Activated T-cell treated with anti-CD3 and anti-CD28 coated beads, Interleukin-2, amount 50 U/mL, for 72 hours (primary cell): Measurements from ENCODE around the gene DSTN. TPM values are rescaled to one million over a fixed set of nuclear protein-coding genes. Genes with fewer than 3 reads are reported as not detected.
A peak's percentile ranks its signal among the peaks of the same experiment; 100 is the strongest.
"Not testable (repeated sequence)": the region's sequence is repeated elsewhere in the genome, so short reads cannot be mapped to it uniquely, and the experiment has no call there.

Source experiments
- ATAC-seq, 2 donors: fragments of 150-1000 bp; cut with Tn5 transposase; replicated peaks in 1 of 2; 2 replicates each; pipeline ENCODE4 v1.10.0; 2021; ENCODE audit warnings: moderate library complexity in 2 of 2, mild to moderate bottlenecking in 1 of 2
- DNase-seq, 2 donors: peaks; one replicate each; pipeline ENCODE4 v3.0.0; 2021 to 2022; ENCODE audit warnings: mixed read lengths in 1 of 2
- H3K27ac Mint-ChIP-seq: one replicate; pipeline ENCODE4 v1.8.0; 2022; ENCODE audit warnings: mild to moderate bottlenecking, moderate library complexity, mixed read lengths
- H3K27me3 Mint-ChIP-seq: one replicate; pipeline ENCODE4 v1.8.0; 2022; ENCODE audit warnings: low read depth, mixed read lengths
- H3K36me3 Mint-ChIP-seq, 2 donors: one replicate each; pipeline ENCODE4 v1.8.0; 2022; ENCODE audit warnings: mixed read lengths in 2 of 2, mild to moderate bottlenecking in 1 of 2; ENCODE audit not compliant: insufficient read depth in 2 of 2
- H3K4me1 Mint-ChIP-seq: one replicate; pipeline ENCODE4 v1.8.0; 2022; ENCODE audit warnings: low read depth, mixed read lengths
- H3K4me3 Mint-ChIP-seq, 2 donors: one replicate each; pipeline ENCODE4 v1.8.0; 2022; ENCODE audit warnings: mild to moderate bottlenecking in 2 of 2, mixed read lengths in 2 of 2, moderate library complexity in 2 of 2
- H3K9me3 Mint-ChIP-seq, 2 donors: one replicate each; pipeline ENCODE4 v1.8.0; 2022; ENCODE audit warnings: mixed read lengths in 2 of 2
- total RNA-seq, 2 donors: library from RNA; stranded (reverse); gene quantifications; one replicate each; pipeline ENCODE4 v1.2.3, GENCODE V29; 2022

The DSTN gene
- total RNA-seq, 2 donors from 2014 or later: 62.8 to 70.4 TPM

DNA sequence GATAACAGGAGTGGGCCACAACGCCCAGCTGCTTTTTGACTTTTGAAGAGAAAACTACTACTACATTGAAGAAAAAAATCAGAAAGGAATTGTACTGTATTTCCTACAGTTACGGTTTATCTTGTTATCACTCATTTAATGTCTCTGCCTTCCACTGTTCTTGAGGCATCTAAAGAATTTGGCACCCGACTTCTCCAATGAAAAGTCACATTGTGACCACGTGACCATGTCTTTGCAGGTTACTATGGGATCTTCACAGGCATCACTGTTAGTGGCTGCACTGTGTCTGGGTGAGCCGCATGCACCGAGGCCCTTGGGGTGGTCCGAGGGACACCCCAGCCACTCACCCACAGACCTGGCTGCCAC lies 85.4 kb downstream of the DSTN start:
- Mint-ChIP-seq H3K27ac (no peak overlapping the region), H3K27me3 (no peaks in the 10 kb centered on the region), H3K9me3 (peaks cover 1 to 5% of the 10 kb centered on the region in 2 donors), H3K36me3 (peaks cover 9 to 14% of the 10 kb centered on the region in 2 donors), H3K4me1 (no peaks in the 10 kb centered on the region), H3K4me3 (no peak overlapping the region)
- ATAC-seq: no peak
- no peak for DNase-seq

DNA sequence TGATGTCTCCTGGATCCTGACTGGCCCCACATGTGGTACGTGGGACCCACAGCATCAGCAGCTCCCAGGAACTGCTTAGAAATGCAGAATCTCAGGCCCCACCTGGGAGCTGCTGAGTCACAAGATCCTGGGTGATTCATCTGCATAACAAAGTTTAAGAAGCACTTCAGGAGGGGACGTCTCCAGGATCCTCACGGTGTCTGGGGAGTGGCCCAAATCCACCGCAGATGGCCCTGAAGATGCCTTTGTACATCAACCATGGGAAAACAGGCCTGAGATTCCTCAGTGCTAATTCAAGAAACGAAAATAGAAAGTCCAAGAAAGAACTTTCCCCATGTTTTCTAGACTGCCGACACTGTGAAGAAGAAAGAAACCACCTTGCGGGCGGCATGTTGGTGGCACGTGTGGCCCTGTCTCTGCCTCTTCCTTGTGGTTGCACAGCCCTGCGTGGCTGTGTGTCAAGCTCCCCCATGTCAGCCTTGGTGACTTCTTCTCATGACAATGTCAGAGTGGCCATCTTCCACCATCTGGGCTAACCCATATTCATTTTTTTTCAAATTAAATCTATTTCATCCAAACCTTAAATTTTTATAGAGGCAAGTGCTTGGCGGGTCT lies 86.1 kb downstream of the DSTN start:
- Mint-ChIP-seq H3K27me3 (no peaks in the 10 kb centered on the region), H3K4me3 (no peak overlapping the region), H3K9me3 (peaks cover 1 to 5% of the 10 kb centered on the region in 2 donors), H3K4me1 (no peaks in the 10 kb centered on the region), H3K36me3 (peaks cover 9 to 15% of the 10 kb centered on the region in 2 donors), H3K27ac (no peak overlapping the region)
- ATAC-seq (peak in 1 of 2 donors; percentile 43), DNase-seq (peak in 1 of 2 donors; percentile 15)

DNA sequence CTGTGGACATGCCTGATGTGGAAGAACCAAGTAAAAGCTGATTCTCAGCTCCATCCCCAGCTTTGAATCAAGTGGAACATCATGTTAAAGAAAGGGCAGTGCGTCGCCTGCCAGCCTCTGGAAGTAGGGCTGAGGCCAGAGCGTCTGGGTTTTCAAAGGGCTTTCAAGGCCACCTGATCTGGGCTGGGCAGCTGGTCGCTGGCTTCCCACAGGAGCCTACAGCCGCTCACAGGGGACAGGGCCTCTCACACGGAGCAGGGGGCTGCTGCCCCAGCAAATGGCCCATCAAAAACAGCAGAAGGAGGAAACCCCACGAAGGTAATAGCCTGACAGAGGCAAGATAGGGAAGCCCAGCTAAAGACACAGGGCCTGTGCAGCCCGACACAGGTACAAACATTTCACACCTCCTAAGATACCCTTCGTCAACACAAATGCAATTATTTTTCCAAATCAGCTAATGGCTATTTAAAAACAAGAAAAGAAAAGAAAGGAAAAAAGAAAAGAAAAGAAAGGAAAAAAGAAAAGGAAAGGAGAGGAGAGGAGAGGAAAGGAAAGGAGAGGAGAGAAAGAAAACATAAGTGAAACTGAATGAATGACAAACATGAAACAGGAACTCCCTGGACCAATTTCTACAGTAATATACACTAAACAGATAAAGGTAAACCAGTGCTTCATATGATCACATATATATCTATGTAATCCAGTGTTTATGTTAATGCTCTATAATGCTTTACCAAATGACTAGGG lies 87.4 kb downstream of the DSTN start:
- no peak overlapping the region for H3K27ac Mint-ChIP-seq
- H3K9me3 Mint-ChIP-seq: peaks cover 1 to 5% of the 10 kb centered on the region in 2 donors
- no peak for ATAC-seq
- H3K27me3 Mint-ChIP-seq: no peaks in the 10 kb centered on the region
- no peak overlapping the region for H3K4me3 Mint-ChIP-seq
- peaks cover 8% of the 10 kb centered on the region for H3K4me1 Mint-ChIP-seq
- no peak for DNase-seq
- H3K36me3 Mint-ChIP-seq: peaks cover 9 to 15% of the 10 kb centered on the region in 2 donors

DNA sequence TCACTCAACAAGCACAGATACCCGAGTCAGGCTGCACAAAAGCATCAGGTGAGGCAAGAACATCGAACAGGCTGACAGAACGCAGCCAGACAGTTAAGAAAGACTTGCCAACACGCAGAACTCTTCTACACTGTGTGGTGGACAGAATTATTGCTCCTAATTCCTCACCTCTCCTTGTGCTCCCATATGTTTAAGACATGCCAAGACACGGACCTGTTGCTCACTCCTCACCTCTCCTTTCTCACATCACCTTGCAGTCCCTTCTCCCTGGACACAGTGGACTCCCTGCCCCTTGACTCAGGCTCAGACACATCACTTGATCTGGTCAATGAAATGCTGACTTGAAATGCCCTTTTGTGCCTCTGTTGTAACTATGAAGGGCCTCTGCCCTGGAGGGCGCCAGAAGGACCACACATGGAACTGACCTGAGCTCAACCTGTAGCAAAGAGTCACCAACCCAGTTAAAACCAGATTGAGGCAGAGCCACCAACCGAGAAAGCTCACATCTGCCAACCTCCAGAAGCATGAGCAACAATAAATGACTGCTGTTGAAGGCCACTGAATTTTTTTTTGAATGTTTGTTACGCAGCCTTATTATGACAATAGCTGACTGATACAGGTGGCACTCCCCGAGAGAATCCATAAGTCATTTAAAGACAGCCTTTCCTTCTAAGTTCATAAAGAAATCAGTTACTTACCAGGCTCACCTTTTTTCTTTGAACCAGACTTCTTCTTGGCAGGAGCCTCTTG lies 88.2 kb downstream of the DSTN start:
- Mint-ChIP-seq H3K4me3 (no peak overlapping the region), H3K27ac (no peak overlapping the region), H3K36me3 (peaks cover 9 to 15% of the 10 kb centered on the region in 2 donors)

DNA sequence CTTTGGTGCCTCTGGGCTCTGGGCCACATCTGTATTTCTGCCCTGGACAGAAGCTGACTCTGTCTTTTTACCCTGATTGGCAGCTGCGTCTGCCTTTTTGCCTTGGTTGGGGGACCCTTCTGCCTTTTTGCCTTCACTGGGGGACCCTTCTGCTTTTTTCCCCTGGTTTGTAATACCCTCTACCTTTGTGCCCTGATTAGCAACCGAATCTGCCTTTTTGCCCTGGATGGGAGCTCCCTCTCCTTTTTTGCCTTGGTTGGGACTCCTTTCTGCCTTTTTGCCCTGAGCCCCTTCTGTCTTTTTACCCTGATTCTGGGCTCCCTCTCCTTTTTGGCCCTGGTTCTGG lies 88.7 kb downstream of the DSTN start:
- H3K36me3 Mint-ChIP-seq: peaks cover 9 to 15% of the 10 kb centered on the region in 2 donors
- no peak for DNase-seq
- ATAC-seq: no peak
- peaks cover 1 to 5% of the 10 kb centered on the region in 2 donors for H3K9me3 Mint-ChIP-seq
- H3K4me3 Mint-ChIP-seq: no peak overlapping the region
- H3K27ac Mint-ChIP-seq: no peak overlapping the region
- no peaks in the 10 kb centered on the region for H3K27me3 Mint-ChIP-seq
- H3K4me1 Mint-ChIP-seq: peaks cover 13% of the 10 kb centered on the region

More for the DNA sequence above, 88.2 kb downstream of the DSTN start:
- no peak for DNase-seq
- H3K9me3 Mint-ChIP-seq: peaks cover 1 to 5% of the 10 kb centered on the region in 2 donors
- no peaks in the 10 kb centered on the region for H3K27me3 Mint-ChIP-seq
- peaks cover 12% of the 10 kb centered on the region for H3K4me1 Mint-ChIP-seq
- no peak for ATAC-seq

DNA sequence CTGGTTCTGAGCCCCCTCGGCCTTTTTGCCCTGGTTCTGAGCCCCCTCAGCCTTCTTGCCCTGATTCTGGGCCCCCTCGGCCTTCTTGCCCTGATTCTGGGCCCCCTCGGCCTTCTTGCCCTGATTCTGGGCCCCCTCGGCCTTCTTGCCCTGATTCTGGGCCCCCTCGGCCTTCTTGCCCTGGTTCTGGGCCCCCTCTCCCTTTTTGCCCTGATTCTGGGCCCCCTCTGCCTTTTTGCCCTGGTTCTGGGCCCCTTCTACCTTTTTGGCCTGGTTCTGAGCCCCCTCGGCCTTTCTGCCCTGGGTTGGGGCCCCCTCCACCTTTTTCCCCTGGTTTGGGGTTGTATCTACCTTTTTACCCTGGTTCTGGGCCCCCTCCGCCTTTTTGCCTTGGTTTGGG lies 89.5 kb downstream of the DSTN start:
- H3K9me3 Mint-ChIP-seq, H3K4me3 Mint-ChIP-seq, H3K27ac Mint-ChIP-seq, DNase-seq, ATAC-seq, H3K27me3 Mint-ChIP-seq: not testable (repeated sequence)
- Mint-ChIP-seq H3K4me1 (peaks cover 20% of the 10 kb centered on the region), H3K36me3 (peaks cover 9 to 15% of the 10 kb centered on the region in 2 donors)

Other genes with a start within 250 kb of the DSTN start
- gene BFSP1, start 38.7 kb upstream of the DSTN start, total RNA-seq: 1 to 10 TPM in 1 of 2 donors, under 1 TPM in 1; 0.23 to 1.2 TPM
- 10 to 100 TPM; 17.1 to 25.7 TPM for gene RRBP1, start 112.2 kb downstream of the DSTN start, total RNA-seq
- gene BANF2, start 129.9 kb downstream of the DSTN start, total RNA-seq: not detected